Nephron (organoid): ENCODE measurements around the gene SP1.

Source experiments
- H3K27ac Mint-ChIP-seq, 3 experiments: 2 replicates each; pipeline ENCODE4 v1.8.0; 2020; ENCODE audit warnings: mixed read lengths in 3 of 3, mild to moderate bottlenecking in 2 of 3, moderate library complexity in 1 of 3
- H3K27me3 Mint-ChIP-seq: 2 replicates; pipeline ENCODE4 v1.8.0; 2021; ENCODE audit warnings: low read depth, mild to moderate bottlenecking, moderate library complexity, mixed read lengths
- H3K36me3 Mint-ChIP-seq: 2 replicates; pipeline ENCODE4 v1.8.0; 2020; ENCODE audit warnings: low read depth, mixed read lengths
- H3K4me1 Mint-ChIP-seq: 2 replicates; pipeline ENCODE4 v1.8.0; 2020; ENCODE audit warnings: mixed read lengths
- H3K4me3 Mint-ChIP-seq, 3 experiments: 2 replicates each; pipeline ENCODE4 v1.8.0; 2020; ENCODE audit warnings: mild to moderate bottlenecking in 3 of 3, mixed read lengths in 3 of 3, moderate library complexity in 2 of 3
- H3K9me3 Mint-ChIP-seq: 2 replicates; pipeline ENCODE4 v1.8.0; 2020; ENCODE audit warnings: mixed read lengths
- TF ChIP-seq, protein P1 (sequence below), 3 experiments: fragments of 200-600 bp; sonication (generic); IDR thresholded peaks; one replicate each; pipeline ENCODE4 v1.5.0; 2021; ENCODE audit warnings: antibody characterized with exemption in 3 of 3; ENCODE audit not compliant: unreplicated experiment in 3 of 3

Gene SP1

DNA sequence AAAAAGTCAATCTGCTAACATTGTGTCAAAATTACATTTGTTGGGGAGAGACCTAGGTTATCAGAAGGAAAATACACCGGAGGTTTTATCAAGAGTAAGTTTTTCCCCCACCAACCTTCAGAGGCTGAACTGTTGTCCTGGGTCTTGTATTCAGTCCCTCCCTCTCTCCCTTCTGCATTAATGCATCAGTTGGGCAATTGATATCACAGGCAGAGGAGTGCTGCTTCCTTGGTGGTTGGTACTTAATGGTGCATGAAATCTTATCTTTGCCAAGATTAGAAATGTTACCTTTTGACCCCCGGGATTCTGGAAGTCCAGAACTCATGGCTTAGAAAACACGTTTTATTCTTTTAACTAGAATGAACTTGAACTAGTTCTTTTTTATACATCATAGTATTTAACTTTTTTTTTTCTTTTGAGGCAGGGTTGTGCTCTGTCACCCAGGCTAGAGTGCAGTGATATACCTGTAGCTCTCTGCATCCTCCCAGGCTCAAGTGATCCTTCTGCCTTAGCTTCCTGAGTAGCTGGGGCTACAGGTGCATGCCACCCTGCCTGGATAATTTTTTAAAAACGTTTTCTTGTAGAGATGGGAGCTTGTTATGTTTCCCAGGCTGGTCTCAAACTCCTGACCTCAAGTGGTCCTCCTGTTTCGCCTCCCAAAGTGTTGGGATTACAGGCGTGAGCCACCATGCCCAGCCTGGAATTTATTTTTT is 76.8 kb downstream of the SP1 start:
- peak overlapping the region in 2 of 3 experiments; percentile 46 to 49 for H3K4me3 Mint-ChIP-seq
- H3K9me3 Mint-ChIP-seq = no peaks in the 10 kb centered on the region
- TF ChIP-seq, protein P1, sequence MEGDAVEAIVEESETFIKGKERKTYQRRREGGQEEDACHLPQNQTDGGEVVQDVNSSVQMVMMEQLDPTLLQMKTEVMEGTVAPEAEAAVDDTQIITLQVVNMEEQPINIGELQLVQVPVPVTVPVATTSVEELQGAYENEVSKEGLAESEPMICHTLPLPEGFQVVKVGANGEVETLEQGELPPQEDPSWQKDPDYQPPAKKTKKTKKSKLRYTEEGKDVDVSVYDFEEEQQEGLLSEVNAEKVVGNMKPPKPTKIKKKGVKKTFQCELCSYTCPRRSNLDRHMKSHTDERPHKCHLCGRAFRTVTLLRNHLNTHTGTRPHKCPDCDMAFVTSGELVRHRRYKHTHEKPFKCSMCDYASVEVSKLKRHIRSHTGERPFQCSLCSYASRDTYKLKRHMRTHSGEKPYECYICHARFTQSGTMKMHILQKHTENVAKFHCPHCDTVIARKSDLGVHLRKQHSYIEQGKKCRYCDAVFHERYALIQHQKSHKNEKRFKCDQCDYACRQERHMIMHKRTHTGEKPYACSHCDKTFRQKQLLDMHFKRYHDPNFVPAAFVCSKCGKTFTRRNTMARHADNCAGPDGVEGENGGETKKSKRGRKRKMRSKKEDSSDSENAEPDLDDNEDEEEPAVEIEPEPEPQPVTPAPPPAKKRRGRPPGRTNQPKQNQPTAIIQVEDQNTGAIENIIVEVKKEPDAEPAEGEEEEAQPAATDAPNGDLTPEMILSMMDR (IDR thresholded peaks at IDR 0.05; ENCODE audit: unreplicated experiment in 3 of 3) = no peak
- peaks cover 77% of the 10 kb centered on the region for H3K36me3 Mint-ChIP-seq
- peaks cover 42% of the 10 kb centered on the region for H3K4me1 Mint-ChIP-seq
- no peak overlapping the region for H3K27ac Mint-ChIP-seq
- no peaks in the 10 kb centered on the region for H3K27me3 Mint-ChIP-seq

DNA sequence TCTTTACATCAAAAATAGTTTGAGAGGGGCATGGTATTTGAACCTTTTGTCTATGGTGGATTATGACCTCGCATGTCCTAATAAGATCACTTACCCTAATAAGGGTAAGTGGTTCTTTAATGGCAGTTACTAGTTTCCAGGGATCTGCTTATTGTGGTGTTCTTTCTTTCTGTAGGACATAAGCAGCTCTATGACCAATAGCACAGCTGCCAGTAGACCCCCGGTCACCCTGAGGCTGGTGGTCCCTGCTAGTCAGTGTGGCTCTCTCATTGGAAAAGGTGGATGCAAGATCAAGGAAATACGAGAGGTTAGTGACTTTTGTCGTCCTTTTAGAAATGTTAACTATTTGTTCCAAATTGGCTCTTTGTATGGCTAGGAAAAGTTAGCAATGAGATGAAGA is 79.1 kb downstream of the SP1 start:
- H3K4me3 Mint-ChIP-seq = no peak overlapping the region

GRCh38 chr12:53461059-53461458 is 81.1 kb downstream of the SP1 start:
- Mint-ChIP-seq H3K4me3 (peak overlapping the region in 1 of 3 experiments; percentile 17), H3K4me1 (peaks cover 39% of the 10 kb centered on the region), H3K27ac (peak overlapping the region in 1 of 3 experiments; percentile 36), H3K9me3 (no peaks in the 10 kb centered on the region), H3K36me3 (peaks cover 89% of the 10 kb centered on the region), H3K27me3 (no peaks in the 10 kb centered on the region)
- TF ChIP-seq, protein P1 (IDR thresholded peaks at IDR 0.05; ENCODE audit: unreplicated experiment in 3 of 3) = no peak

More for the DNA sequence above, 79.1 kb downstream of the SP1 start:
- Mint-ChIP-seq H3K4me1 (peaks cover 42% of the 10 kb centered on the region), H3K36me3 (peaks cover 90% of the 10 kb centered on the region), H3K27me3 (no peaks in the 10 kb centered on the region), H3K9me3 (no peaks in the 10 kb centered on the region), H3K27ac (peak overlapping the region in 1 of 3 experiments; percentile 53)
- TF ChIP-seq, protein P1 (IDR thresholded peaks at IDR 0.05; ENCODE audit: unreplicated experiment in 3 of 3) = no peak

DNA sequence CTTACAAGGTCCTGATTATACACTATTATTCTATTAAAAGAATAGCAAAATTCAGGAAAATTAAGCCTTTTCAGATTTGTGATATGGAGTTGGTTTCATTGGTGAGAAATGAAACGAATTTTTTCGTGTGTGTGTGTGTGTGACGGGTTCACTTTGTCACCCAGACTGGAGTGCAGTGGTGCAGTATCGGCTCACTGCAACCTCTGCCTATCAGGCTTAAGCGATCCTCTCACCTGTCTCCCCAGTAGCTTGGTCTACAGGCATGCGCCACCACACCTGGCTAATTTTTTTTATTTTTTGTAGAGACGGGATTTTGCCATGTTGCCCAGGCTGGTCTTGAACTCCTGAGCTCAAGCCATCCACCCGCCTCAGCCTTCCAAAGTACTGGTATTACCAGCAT is 81.6 kb downstream of the SP1 start:
- peaks cover 38% of the 10 kb centered on the region for H3K4me1 Mint-ChIP-seq
- TF ChIP-seq, protein P1 (IDR thresholded peaks at IDR 0.05; ENCODE audit: unreplicated experiment in 3 of 3) = no peak
- no peaks in the 10 kb centered on the region for H3K9me3 Mint-ChIP-seq
- H3K27me3 Mint-ChIP-seq = no peaks in the 10 kb centered on the region
- H3K27ac Mint-ChIP-seq = no peak overlapping the region
- no peak overlapping the region for H3K4me3 Mint-ChIP-seq
- H3K36me3 Mint-ChIP-seq = peaks cover 90% of the 10 kb centered on the region

DNA sequence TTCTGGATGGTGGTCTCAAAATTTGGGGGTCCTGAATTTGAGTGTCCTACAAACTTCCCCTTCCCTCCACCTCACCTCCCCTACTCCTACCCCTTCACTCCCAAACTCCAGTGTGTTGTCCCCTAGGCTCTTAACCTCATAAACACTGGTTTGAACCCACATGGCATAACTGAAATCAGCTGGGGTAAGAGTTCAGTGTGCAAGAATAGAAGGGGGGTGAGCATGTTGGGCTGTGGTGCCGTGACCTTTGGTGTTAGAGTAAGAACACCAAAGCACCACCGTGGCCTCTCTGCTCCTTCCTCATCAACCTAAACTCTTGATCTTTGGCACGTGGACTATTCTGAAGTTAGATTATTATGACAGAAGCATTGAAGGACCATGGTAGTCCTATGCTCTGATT is 83.0 kb downstream of the SP1 start:
- H3K36me3 Mint-ChIP-seq = peaks cover 95% of the 10 kb centered on the region
- H3K4me1 Mint-ChIP-seq = peaks cover 36% of the 10 kb centered on the region
- H3K27ac Mint-ChIP-seq = no peak overlapping the region
- H3K27me3 Mint-ChIP-seq = no peaks in the 10 kb centered on the region
- H3K4me3 Mint-ChIP-seq = no peak overlapping the region
- no peaks in the 10 kb centered on the region for H3K9me3 Mint-ChIP-seq
- TF ChIP-seq, protein P1 (IDR thresholded peaks at IDR 0.05; ENCODE audit: unreplicated experiment in 3 of 3) = no peak
